ENCODE results near the gene CAPN9.

DNA sequence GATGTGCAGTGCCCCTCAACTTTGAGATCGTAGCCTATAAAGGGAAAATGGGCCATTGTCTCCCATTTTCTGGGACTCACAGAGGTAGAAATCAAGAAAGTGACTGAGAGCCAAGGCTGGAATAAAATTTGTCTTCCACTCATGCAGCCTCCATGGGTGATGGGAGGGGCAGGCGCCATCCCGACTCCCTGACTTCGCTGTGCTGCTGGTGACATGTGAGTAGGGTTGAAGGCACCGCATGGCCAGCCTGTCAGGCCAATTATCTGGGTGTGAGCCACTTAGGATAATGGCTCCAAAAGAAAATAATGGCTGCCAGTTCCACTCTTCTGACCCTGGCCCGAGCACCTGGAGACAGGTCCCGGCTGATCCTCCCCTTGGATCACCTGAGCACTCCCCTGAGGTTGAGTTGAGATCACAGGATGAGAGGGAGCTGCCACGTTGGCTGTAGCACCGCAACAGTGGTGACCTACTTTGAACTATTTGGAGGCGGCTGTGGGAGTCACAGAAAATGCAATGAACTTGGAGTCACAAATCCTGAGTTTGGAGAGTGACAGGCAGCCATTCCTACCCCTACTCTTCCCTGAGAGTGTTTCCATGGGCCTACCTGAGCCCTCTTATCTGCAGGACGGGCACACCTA is 26.3 kb downstream of the CAPN9 start:
- TF ChIP-seq, protein P1, sequence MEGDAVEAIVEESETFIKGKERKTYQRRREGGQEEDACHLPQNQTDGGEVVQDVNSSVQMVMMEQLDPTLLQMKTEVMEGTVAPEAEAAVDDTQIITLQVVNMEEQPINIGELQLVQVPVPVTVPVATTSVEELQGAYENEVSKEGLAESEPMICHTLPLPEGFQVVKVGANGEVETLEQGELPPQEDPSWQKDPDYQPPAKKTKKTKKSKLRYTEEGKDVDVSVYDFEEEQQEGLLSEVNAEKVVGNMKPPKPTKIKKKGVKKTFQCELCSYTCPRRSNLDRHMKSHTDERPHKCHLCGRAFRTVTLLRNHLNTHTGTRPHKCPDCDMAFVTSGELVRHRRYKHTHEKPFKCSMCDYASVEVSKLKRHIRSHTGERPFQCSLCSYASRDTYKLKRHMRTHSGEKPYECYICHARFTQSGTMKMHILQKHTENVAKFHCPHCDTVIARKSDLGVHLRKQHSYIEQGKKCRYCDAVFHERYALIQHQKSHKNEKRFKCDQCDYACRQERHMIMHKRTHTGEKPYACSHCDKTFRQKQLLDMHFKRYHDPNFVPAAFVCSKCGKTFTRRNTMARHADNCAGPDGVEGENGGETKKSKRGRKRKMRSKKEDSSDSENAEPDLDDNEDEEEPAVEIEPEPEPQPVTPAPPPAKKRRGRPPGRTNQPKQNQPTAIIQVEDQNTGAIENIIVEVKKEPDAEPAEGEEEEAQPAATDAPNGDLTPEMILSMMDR (IDR thresholded peaks at IDR 0.05 in 2 of 3, conservative IDR thresholded peaks at IDR 0.05 in 1 of 3; ENCODE audit: insufficient read depth in 2 of 3, low read depth in 1 of 3, low read length in 3 of 3), result 0 out of 6 replicates have a peak, but pooled peaks of 1 of the 3 experiments have one; percentile 4
- no peak for TF ChIP-seq BCL6 (CRISPR knock-in tag; IDR thresholded peaks at IDR 0.05)
- no peak for TF ChIP-seq JUN (IDR thresholded peaks at IDR 0.05; ENCODE audit: borderline replicate concordance, low read depth, low read length)
- TF ChIP-seq JUN (CRISPR knock-in tag; IDR thresholded peaks at IDR 0.05; ENCODE audit: borderline replicate concordance), result no peak
- no peak for TF ChIP-seq SUPT5H (IDR thresholded peaks at IDR 0.05)
- no peak for TF ChIP-seq TBL1XR1 (IDR thresholded peaks at IDR 0.05; ENCODE audit: low read length in 2 of 2)
